ENCODE results near the gene SAMD5.

The SAMD5 gene

GRCh38 chr6:147604373-147604772 lies 95.9 kb downstream of the SAMD5 start:
- no peak for TF ChIP-seq CTCF (IDR thresholded peaks at IDR 0.05)
- no peak for TF ChIP-seq ZFX (IDR thresholded peaks at IDR 0.05; ENCODE audit: borderline replicate concordance)
- H3K27ac ChIP-seq, result no peak overlapping the region

GRCh38 chr6:147611992-147612391 lies 103.5 kb downstream of the SAMD5 start:
- TF ChIP-seq CTCF (IDR thresholded peaks at IDR 0.05), result no peak
- H3K27ac ChIP-seq, result no peak overlapping the region

GRCh38 chr6:147614501-147614900 lies 106.0 kb downstream of the SAMD5 start:
- TF ChIP-seq ZFX (IDR thresholded peaks at IDR 0.05; ENCODE audit: borderline replicate concordance), result no peak
- TF ChIP-seq CTCF (IDR thresholded peaks at IDR 0.05), result no peak
- H3K27ac ChIP-seq, result no peak overlapping the region

- no peak overlapping the region for H3K27ac ChIP-seq
- no peak for TF ChIP-seq ZFX (IDR thresholded peaks at IDR 0.05; ENCODE audit: borderline replicate concordance)
- TF ChIP-seq CTCF (IDR thresholded peaks at IDR 0.05), result no peak
Observed at GRCh38 chr6:147615659-147616456, 107.4 kb downstream of the SAMD5 start.

GRCh38 chr6:147617366-147617765 lies 108.9 kb downstream of the SAMD5 start:
- no peak for TF ChIP-seq CTCF (IDR thresholded peaks at IDR 0.05)
- no peak overlapping the region for H3K27ac ChIP-seq

GRCh38 chr6:147618457-147618856 lies 110.0 kb downstream of the SAMD5 start:
- TF ChIP-seq CTCF (IDR thresholded peaks at IDR 0.05) (no peak), ZFX (IDR thresholded peaks at IDR 0.05; ENCODE audit: borderline replicate concordance) (no peak)
- no peak overlapping the region for H3K27ac ChIP-seq

- TF ChIP-seq CTCF (IDR thresholded peaks at IDR 0.05) (no peak), ZFX (IDR thresholded peaks at IDR 0.05; ENCODE audit: borderline replicate concordance) (no peak)
- H3K27ac ChIP-seq, result no peak overlapping the region
Observed at GRCh38 chr6:147618927-147619326, 110.4 kb downstream of the SAMD5 start.
